ENCODE measurements around the gene PRKAG2.
A peak's percentile ranks its signal among the peaks of the same experiment; 100 is the strongest.

PRKAG2 gene

GRCh38 chr7:151797667-151798307 lies 79.1 kb downstream of the PRKAG2 start:
- DNase-seq, result peak; percentile 45

GRCh38 chr7:151796871-151797537 lies 79.9 kb downstream of the PRKAG2 start:
- peak; percentile 59 for DNase-seq

GRCh38 chr7:151796091-151796870 lies 80.6 kb downstream of the PRKAG2 start:
- peak; percentile 83 for DNase-seq

DNA sequence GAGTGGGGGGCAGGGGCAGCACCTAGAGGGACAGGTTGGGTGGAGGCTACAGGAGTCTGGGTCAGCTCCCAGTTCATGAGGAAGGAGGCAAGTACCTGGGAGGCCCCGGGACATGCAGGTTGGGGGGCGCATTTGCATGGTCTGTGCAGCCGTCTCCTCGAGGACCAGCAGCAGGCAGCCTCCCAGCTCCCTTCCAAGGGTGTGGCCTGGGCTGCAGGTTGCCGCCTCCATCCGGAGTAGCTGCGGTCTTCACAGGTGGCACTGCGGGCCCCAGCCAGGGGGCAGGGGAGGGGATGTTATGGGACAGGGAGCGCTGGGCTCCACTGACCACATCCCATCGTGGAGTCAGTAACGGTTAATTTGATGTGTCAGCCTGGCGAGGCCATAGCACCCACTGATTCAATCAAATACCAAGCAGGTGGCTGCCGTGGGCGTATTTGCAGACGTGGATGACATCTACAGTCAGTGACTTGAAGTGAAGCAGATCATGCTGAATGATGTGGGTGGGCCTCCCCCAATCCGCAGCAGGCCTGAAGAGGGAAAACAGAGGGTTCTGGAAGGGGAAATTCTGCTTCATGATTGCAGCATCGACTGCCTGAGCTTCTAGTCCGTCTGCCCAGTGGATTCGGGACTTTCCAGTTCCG lies 81.6 kb downstream of the PRKAG2 start:
- peak; percentile 25 for DNase-seq

DNA sequence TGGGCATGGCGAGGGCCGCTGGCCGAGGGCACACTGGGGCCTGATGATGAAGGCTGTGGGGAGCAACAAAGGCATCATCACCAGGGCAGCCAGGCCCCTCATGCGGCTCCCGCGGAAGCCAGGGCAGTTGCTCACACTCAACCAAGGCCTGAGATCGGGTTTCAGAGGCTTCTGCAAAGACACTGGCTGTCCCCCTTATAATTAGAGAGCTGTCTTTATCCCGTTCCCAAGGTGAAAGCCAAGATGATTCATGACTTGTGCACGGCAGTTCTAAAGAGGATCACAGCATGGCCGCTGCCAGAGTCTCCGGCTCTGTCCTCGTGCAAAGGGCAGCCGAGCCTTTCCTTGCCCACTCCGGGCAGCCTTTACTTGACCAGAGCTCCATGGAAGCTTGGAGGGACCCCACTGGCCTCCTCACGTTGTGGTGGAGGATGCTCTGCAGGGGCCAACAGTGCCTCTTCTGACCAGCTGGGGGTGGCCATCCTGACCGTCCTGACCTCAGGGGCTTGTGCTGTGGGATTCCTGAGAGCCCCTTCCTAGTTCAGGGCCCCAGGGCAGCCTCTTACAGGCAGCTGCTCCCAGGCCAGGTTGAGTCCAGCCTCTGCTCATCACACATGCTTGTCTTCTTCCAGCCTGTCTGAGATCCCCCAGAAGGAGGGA lies 82.3 kb downstream of the PRKAG2 start:
- no peak for DNase-seq

- DNase-seq, result no peak
These were observed 82.9 kb downstream of the PRKAG2 start for GRCh38 chr7:151793991-151794507.

DNA sequence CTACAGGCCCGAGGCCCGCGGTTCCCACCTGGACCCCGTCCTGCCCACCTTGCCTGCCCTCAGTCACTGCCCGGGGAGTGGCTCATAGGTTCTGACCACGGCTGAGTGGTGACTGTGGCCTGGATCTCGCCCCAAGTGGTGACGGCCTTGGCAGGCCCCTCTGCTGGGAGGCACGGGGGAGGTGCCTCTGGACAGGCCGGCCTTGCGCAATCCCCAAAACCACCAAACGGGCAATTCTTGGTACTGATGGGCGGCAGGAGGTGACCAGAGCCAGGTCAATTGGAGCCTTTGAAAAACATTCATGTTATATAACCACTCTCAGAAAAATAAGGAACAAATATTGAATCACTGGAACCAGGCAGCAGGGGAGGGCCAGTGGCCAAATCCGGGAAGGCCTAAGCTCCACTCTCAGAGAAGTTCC lies 83.4 kb downstream of the PRKAG2 start:
- DNase-seq, result peak; percentile 71

- no peak for DNase-seq
These were observed 84.3 kb downstream of the PRKAG2 start for GRCh38 chr7:151792636-151793035.

DNA sequence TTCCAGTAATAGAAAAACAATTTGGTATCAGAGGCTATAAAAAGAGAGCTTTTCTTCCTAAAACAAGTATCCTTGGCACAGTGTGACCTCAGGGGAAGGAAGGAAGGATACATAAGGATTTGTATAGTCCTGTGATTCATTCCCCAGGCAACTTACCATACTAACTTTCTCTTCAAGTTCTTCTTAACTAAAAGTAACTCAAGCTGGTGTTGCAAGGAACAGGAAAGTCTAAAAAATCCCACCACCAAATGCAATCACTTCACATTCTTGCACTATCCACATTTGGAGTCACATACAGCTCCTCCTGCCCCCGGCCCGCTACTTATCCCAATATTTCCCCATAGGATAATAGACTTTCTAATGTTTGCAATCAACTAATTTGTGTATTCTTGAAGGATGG lies 84.8 kb downstream of the PRKAG2 start:
- no peak for DNase-seq

DNA sequence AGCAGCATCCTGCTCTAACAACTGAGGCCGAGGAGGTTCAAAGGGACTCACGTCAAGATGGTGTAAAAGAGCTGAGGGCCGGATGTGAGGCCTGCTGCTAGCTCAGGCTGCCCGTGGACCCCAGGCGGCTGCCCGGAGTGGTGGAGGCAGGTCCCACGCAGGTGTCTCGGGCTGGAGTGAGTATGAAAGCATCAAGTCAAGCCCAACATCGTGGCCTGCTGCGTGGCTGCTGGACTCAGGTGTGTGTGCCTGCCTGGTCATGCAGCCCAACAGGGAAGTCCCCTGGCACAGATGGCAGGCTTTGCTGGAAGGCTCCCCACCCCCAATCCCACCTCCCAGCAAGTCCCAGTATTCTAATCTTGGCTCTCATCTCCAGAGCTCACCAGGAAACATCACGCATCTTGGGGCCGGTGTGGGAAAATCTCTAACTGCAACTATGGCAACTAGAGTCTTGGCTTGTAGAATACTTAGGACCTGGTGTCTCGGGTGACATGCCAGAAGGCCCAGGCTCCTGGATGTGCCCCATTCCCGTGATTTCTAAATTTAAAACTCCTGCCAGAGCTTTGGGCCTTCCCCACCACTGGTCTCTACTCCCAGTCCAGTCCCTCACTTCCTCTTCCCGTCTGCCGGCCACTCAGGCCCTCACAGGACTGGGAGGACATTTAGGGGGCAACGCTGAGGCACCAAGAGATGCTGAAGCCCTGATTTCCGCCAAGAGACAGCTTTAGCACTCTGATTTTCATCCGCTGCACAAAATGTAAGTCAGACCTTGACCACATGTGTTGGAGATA lies 85.9 kb downstream of the PRKAG2 start:
- DNase-seq, result no peak

DNA sequence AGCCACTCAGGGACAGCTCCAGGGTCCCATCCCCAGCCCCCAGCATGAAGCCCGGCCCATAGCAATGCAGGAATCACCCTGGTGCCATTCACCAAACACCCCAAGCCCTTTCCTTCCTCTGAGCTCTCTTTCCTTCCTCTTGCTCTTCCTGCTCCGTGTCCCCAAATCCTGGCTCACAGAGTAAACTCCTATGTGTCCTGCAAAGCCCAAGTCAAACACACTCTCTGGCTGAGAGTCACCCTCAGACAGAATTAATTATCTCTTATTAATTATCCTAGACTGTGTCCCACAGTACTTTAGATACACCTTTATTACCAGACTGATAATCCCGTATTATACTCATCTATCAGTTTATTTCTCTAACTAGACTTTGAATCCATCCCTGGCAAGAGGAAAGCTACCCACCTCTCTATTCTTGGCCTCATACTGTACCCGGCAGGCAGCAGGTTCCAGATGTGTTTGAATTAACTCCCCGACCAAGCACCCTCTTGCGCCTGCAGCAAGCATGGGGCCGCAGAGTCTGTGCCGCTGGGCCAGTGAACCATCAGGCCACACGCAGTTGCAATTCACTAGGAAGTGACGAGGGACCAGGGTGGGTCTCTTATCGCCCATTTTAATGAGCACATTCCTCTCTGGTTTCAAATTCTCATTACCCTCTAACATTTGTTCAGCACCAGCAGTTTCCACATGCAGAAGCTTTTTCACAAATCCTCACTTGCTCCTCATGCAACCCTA lies 86.7 kb downstream of the PRKAG2 start:
- no peak for DNase-seq

DNA sequence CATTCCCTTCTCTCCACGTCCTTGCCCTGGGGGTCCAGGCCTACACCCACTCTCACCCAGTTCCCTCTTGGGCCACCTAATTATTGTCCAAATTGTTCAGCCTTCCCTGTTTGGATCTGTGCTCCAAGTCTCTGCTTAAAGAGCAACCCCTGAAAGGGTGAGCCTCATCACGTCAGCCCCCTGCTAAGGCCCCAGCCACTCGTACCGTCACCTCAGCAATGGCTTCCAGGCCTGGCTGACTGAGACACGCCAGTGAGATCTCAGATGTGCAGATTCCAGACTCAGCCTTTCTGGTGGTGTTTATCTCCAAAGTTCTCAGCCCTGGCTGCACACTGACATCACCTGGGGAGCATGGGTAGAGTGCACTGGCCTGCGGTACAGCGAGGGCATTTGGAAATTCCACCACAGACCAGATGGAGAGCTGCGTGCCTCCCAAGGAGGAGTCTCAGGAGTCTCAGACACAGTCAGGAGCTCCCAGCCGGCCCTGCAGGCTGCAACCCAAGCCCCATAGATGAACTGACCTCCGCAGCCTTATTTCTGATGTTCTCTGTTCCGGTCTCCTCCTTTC lies 87.5 kb downstream of the PRKAG2 start:
- no peak for DNase-seq

DNA sequence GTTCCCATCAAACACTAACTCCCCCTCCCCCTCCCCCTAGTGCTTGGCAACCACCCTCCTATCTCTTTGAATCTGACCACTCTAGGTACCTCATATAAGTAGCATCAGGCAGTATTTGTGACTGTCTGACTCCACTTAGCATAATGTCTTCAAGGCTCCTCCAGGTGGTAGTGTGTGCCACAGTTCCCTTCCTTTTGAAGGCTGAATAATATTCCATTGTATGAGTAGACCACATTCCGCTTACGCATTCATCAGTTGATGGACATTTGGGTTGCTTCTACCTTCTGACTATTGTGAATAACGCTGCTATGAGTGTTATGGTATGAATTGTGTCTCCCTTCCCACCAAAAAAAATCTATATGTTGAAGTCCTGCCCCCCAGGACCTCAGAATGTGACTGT lies 89.6 kb downstream of the PRKAG2 start:
- DNase-seq, result no peak

- no peak for DNase-seq
These were observed 90.0 kb downstream of the PRKAG2 start for GRCh38 chr7:151786936-151787335.

- no peak for DNase-seq
These were observed 90.7 kb downstream of the PRKAG2 start for GRCh38 chr7:151786241-151786640.

DNA sequence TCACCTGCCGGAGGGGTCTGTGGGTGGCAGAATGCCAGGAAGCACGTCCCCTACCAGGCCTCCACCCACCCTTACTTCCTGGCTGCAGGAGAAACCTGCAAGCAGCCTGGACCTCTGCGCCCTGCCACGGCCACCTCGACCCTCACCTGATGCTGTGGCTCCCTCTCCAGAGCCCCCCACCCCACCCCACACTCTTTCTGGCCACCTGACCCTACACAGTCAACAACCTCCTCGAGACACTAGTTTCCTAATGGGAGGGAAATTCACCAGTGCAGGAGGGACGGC lies 91.3 kb downstream of the PRKAG2 start:
- DNase-seq, result no peak

GRCh38 chr7:151784853-151785680 lies 91.8 kb downstream of the PRKAG2 start:
- no peak for DNase-seq

DNA sequence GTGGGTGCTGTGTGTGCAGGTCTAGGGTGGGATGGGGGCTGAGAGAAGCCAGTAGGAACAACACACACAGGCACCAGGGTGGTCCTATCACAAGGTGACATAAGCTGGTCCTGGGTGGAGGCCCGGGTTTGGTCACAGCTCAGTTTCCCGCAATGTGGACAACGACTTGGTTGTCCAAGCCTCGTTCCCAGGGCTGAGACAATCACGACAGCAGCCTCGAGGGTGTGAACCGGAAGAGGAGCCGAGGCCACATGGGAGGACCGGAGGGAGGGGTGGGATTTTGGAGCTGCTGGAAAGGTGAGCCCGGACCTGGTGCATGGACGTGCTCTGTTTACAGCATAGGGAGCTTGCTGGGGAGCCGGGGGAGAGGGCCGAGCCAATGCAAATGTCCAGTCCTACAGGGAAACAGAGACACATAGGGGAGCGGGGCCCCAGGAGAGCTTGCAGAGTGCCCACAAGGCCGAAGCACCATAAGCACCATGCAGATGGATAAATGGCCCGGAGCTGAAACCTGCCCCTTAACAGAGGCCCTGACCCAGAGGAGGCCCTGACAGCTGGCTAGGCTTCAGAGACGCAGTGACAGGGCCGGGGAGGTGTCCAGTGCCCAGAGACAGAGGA lies 92.8 kb downstream of the PRKAG2 start:
- no peak for DNase-seq

DNA sequence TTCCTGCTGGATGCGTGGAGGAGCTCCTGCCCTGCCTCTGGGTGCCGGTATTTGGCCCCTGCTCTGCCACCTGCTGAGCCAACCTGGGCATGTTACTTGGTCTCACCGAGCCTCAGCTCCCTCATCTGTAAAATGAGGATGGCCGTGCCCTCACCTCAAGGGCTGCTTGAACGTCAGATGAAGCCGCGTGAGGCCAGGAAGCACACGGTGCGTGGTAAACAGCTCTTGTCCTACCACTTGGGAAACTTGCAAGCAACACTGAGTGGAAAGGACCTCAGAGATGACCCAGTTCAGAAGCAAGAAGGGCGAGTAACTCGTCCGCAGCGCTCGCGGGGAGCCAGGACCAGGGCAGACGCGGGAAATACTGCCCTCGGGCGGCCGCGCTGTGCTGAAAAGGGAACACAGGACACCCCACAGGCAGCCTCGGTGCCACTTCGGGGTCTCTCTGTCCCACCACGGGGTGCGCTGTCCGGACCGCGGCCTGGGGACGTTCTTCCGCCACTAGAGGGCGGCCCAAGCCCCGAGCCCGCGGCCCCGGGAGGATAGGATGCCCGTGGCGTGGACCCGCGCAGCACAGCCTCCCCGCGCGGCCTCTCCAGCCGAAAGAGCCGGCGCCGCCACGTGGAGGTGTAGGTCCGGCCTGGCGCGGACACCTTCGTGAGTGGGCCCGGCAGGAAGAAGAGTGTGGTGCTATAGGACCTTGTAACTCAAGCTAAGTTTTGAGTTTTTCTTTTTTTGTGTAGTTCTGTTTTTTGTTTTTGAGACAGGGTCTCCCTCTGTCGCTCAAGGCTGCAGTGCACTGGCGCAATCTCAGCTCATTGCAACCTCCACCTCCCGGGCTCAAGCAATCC lies 94.1 kb downstream of the PRKAG2 start:
- DNase-seq, result peak; percentile 80
